Esophagus (tissue), 2 donors: Measurements from ENCODE around the gene OGFOD1. TPM values are rescaled to one million over a fixed set of nuclear protein-coding genes. Genes with fewer than 3 reads are reported as not detected.

ENCODE experiments used
- H3K27ac ChIP-seq, 2 donors: one replicate each; pipeline ENCODE4 v1.5.1; 2013; ENCODE audit warnings: low read depth in 2 of 2, mild to moderate bottlenecking in 2 of 2, inconsistent platforms in 1 of 2, low read length in 1 of 2, moderate library complexity in 1 of 2
- H3K27me3 ChIP-seq, 2 donors: one replicate each; pipeline ENCODE4 v1.6.1; 2013; ENCODE audit warnings: low read length in 2 of 2, control low read depth in 1 of 2, mild to moderate bottlenecking in 1 of 2; ENCODE audit not compliant: insufficient read depth in 2 of 2, control insufficient read depth in 1 of 2
- H3K36me3 ChIP-seq, 2 donors: one replicate each; pipeline ENCODE4 v1.6.1; 2013; ENCODE audit warnings: low read length in 1 of 2; ENCODE audit not compliant: control insufficient read depth in 2 of 2, insufficient read depth in 2 of 2
- H3K4me1 ChIP-seq, 2 donors: one replicate each; pipeline ENCODE4 v1.6.1; 2013; ENCODE audit warnings: low read length in 1 of 2; ENCODE audit not compliant: control insufficient read depth in 2 of 2, insufficient read depth in 2 of 2
- H3K4me3 ChIP-seq, 2 donors: one replicate each; pipeline ENCODE4 v1.5.1; 2013; ENCODE audit warnings: low read length in 2 of 2, mild to moderate bottlenecking in 2 of 2, low read depth in 1 of 2, moderate library complexity in 1 of 2
- H3K9me3 ChIP-seq, 2 donors: one replicate each; pipeline ENCODE4 v1.6.1; 2013; ENCODE audit warnings: mild to moderate bottlenecking in 2 of 2, low read depth in 1 of 2, low read length in 1 of 2, moderate library complexity in 1 of 2; ENCODE audit not compliant: control insufficient read depth in 2 of 2, insufficient read depth in 1 of 2
- WGBS, 2 donors: extraction: QIAGEN DNeasy Blood & Tissue Kit; methylation state at CpG; one replicate each; pipeline ENCODE4 v1.1.7; 2013; 5-methylcytosine and 5-hydroxymethylcytosine counted together
- polyA plus RNA-seq, 2 donors: library from polyadenylated mRNA; stranded (reverse); fragments of 200-250 nt; gene quantifications; one replicate each; pipeline ENCODE4 v1.2.3, GENCODE V29; 2013
- donor health status: healthy with polysubstance abuse.
- donor health status: Bipolar disorder and iron deficiency.

OGFOD1 gene
- polyA plus RNA-seq, 2 donors = 9.9 to 16.8 TPM

- H3K36me3 ChIP-seq = no peaks in the 10 kb centered on the region
- no peaks in the 10 kb centered on the region for H3K27me3 ChIP-seq
- H3K4me1 ChIP-seq = no peaks in the 10 kb centered on the region
- no peak overlapping the region for H3K4me3 ChIP-seq
- no peak overlapping the region for H3K27ac ChIP-seq
- 64 to 68% methylated on average over 6 of the region's 6 CpGs for WGBS, 2 donors
- no peaks in the 10 kb centered on the region for H3K9me3 ChIP-seq
Measured at GRCh38 chr16:56515665-56516064, 64.3 kb downstream of the OGFOD1 start.

- H3K27me3 ChIP-seq = no peaks in the 10 kb centered on the region
- no peaks in the 10 kb centered on the region for H3K9me3 ChIP-seq
- no peak overlapping the region for H3K27ac ChIP-seq
- H3K36me3 ChIP-seq = no peaks in the 10 kb centered on the region
- 80 to 94% methylated on average over 2 of the region's 2 CpGs for WGBS, 2 donors
- H3K4me1 ChIP-seq = no peaks in the 10 kb centered on the region
- no peak overlapping the region for H3K4me3 ChIP-seq
Measured at GRCh38 chr16:56517206-56517605, 65.9 kb downstream of the OGFOD1 start.

DNA sequence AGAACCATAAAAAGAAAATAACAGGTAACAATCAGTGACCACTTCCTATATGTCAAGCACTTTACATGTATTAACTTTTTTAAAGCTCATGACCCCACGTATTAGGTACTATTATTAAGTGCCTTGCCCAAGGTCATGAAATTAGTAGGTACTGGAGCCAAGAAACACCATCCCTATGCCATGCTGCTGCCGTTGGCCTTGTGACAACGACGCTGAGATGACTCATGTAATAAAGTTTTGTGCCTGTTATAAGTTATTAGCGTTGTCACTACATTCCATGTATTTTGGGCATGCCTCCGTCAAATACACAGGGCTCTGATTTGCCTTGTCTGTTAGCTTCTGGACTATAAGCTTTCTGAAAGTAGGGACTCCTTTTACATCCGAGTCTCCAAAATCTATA lies 67.1 kb downstream of the OGFOD1 start:
- no peaks in the 10 kb centered on the region for H3K4me1 ChIP-seq

GRCh38 chr16:56519459-56520250 lies 68.3 kb downstream of the OGFOD1 start, which contains the start of gene BBS2:
BBS2 (minus strand) TSS chr16:56520024; CDS start chr16:56519862, 162 bp downstream.
- no peaks in the 10 kb centered on the region for H3K9me3 ChIP-seq
- H3K27ac ChIP-seq = peak within 1 kb of the TSS; percentile 95 to 97
- 0 to 1% methylated on average over 57 to 65 of the region's 65 CpGs for WGBS, 2 donors
- no peaks in the 10 kb centered on the region for H3K27me3 ChIP-seq
- H3K4me1 ChIP-seq = no peaks in the 10 kb centered on the region
- peak within 1 kb of the TSS; percentile 93 to 96 for H3K4me3 ChIP-seq
- H3K36me3 ChIP-seq = no peaks in the 10 kb centered on the region

More for the DNA sequence above, 67.1 kb downstream of the OGFOD1 start:
- H3K27me3 ChIP-seq = no peaks in the 10 kb centered on the region
- peak overlapping the region in 1 of 2 donors; percentile 7 for H3K4me3 ChIP-seq
- H3K9me3 ChIP-seq = no peaks in the 10 kb centered on the region
- peak overlapping the region in 1 of 2 donors; percentile 21 for H3K27ac ChIP-seq
- 52 to 63% methylated on average over 7 of the region's 7 CpGs for WGBS, 2 donors
- no peaks in the 10 kb centered on the region for H3K36me3 ChIP-seq

DNA sequence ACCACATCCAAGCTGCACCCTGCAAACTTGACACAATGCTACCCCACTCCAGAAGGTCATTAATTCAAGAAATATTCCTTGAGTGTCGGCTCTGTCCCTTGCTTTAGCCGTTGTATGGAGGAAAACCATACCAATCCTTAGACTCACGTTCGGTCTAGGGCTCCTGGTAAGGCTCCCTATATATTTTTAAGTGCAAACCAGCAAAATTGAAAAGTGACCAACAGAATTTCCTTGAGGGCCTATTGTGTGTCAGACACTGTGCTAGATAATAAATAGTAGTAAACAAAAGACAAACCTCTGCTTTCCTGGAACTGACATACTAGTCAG lies 68.9 kb downstream of the OGFOD1 start:
- no peaks in the 10 kb centered on the region for H3K27me3 ChIP-seq
- H3K4me1 ChIP-seq = no peaks in the 10 kb centered on the region
- H3K36me3 ChIP-seq = no peaks in the 10 kb centered on the region
- no peaks in the 10 kb centered on the region for H3K9me3 ChIP-seq
- H3K27ac ChIP-seq = peak overlapping the region; percentile 95 to 97
- WGBS, 2 donors = 12 to 17% methylated on average over 4 of the region's 4 CpGs
- H3K4me3 ChIP-seq = peak overlapping the region; percentile 93 to 96

DNA sequence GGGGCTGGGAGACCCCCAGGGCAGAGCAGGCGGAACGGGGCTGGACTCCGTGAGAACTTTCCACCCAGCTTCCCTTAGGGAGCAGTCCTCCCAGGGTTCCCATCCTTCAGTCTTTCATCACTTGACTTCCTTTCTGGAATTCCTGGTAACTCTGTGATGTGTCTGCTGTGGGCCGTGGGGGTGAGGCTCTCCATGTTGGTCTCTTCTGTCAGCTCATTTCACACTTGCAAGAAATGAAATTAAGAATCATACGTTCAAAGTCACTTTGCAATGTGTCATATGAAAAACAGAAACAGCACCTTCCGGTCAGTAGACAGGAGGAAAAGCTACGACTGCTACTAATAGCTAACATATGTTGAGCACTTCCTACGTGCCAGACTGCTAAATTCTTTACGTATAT lies 73.9 kb downstream of the OGFOD1 start:
- H3K27me3 ChIP-seq = no peaks in the 10 kb centered on the region
- H3K9me3 ChIP-seq = no peaks in the 10 kb centered on the region
- H3K4me1 ChIP-seq = no peaks in the 10 kb centered on the region
- no peak overlapping the region for H3K27ac ChIP-seq
- WGBS, 2 donors = 81 to 86% methylated on average over 9 of the region's 9 CpGs
- no peaks in the 10 kb centered on the region for H3K36me3 ChIP-seq
- H3K4me3 ChIP-seq = no peak overlapping the region

Other genes with a start within 250 kb of the OGFOD1 start
- 10 to 100 TPM; 57.3 to 62.5 TPM for gene AMFR, start 26.0 kb upstream of the OGFOD1 start, polyA plus RNA-seq
- gene NUDT21, start 222 bp upstream of the OGFOD1 start, polyA plus RNA-seq = 10 to 100 TPM; 29.5 to 40.1 TPM
- 10 to 100 TPM; 24.2 to 29.0 TPM for gene BBS2, start 68.5 kb downstream of the OGFOD1 start, polyA plus RNA-seq
- 1 to 10 TPM; 1.3 to 7.4 TPM for gene MT4, start 113.5 kb downstream of the OGFOD1 start, polyA plus RNA-seq
- gene MT3, start 138.0 kb downstream of the OGFOD1 start, polyA plus RNA-seq = under 1 TPM; 0.67 to 0.96 TPM
- gene MT2A, start 157.0 kb downstream of the OGFOD1 start, polyA plus RNA-seq = 100 to 1,000 TPM; 264 to 473 TPM
- 100 to 1,000 TPM; 232 to 268 TPM for gene MT1E, start 174.2 kb downstream of the OGFOD1 start, polyA plus RNA-seq
- 1 to 10 TPM; 4.0 to 9.1 TPM for gene MT1M, start 181.1 kb downstream of the OGFOD1 start, polyA plus RNA-seq
- 10 to 100 TPM in 1 of 2 donors, 1 to 10 TPM in 1; 9.8 to 10.3 TPM for gene MT1A, start 187.1 kb downstream of the OGFOD1 start, polyA plus RNA-seq
- under 1 TPM in 1 of 2 donors, not detected in 1; 0.68 TPM for gene MT1B, start 200.3 kb downstream of the OGFOD1 start, polyA plus RNA-seq
- 10 to 100 TPM; 11.0 to 11.2 TPM for gene MT1F, start 206.4 kb downstream of the OGFOD1 start, polyA plus RNA-seq
- 100 to 1,000 TPM; 459 to 751 TPM for gene MT1G, start 216.5 kb downstream of the OGFOD1 start, polyA plus RNA-seq
- gene MT1H, start 218.3 kb downstream of the OGFOD1 start, polyA plus RNA-seq = 10 to 100 TPM; 32.9 to 63.3 TPM
- 1,000 to 10,000 TPM; 1,462 to 1,505 TPM for gene MT1X, start 230.9 kb downstream of the OGFOD1 start, polyA plus RNA-seq